HEK293 (cell line): Measurements from ENCODE around the gene ADH4.

Experiments used
- SP2 ChIP-seq: fragments of 450-650 bp; formaldehyde crosslinking; IDR thresholded peaks from 2 replicates; pipeline ENCODE4 v1.5.1; 2016; ENCODE audit warnings: missing biosample characterization, missing genetic modification characterization
- ZNF24 ChIP-seq: fragments of 450-650 bp; formaldehyde crosslinking; IDR thresholded peaks from 2 replicates; pipeline ENCODE4 v1.5.1; 2016; ENCODE audit warnings: missing biosample characterization, missing genetic modification characterization
- ZNF292 ChIP-seq: fragments of 450-650 bp; formaldehyde crosslinking; IDR thresholded peaks from 2 replicates; pipeline ENCODE4 v1.5.1; 2016; ENCODE audit warnings: low read depth, missing biosample characterization, missing genetic modification characterization, borderline replicate concordance
- ZNF335 ChIP-seq: fragments of 450-650 bp; formaldehyde crosslinking; conservative IDR thresholded peaks from 2 replicates; pipeline ENCODE4 v1.5.1; 2016; ENCODE audit warnings: missing biosample characterization, missing genetic modification characterization
- ZNF398 ChIP-seq: fragments of 450-650 bp; formaldehyde crosslinking; IDR thresholded peaks from 2 replicates; pipeline ENCODE4 v1.5.1; 2017; ENCODE audit warnings: missing biosample characterization, missing genetic modification characterization
- TF ChIP-seq, protein P1 (sequence below): fragments of 450-650 bp; formaldehyde crosslinking; IDR thresholded peaks from 2 replicates; pipeline ENCODE4 v1.5.1; 2016; ENCODE audit warnings: missing biosample characterization, missing genetic modification characterization
- TF ChIP-seq, protein P2 (sequence below): fragments of 450-650 bp; formaldehyde crosslinking; conservative IDR thresholded peaks from 2 replicates; pipeline ENCODE4 v1.5.1; 2016; ENCODE audit warnings: low read depth, missing biosample characterization, missing genetic modification characterization

- TF ChIP-seq ZNF335 (no peak), ZNF398 (tag by site-specific recombination) (no peak), SP2 (no peak), ZNF24 (tag by site-specific recombination) (no peak), ZNF292 (tag by site-specific recombination) (no peak)
- TF ChIP-seq, protein P1, sequence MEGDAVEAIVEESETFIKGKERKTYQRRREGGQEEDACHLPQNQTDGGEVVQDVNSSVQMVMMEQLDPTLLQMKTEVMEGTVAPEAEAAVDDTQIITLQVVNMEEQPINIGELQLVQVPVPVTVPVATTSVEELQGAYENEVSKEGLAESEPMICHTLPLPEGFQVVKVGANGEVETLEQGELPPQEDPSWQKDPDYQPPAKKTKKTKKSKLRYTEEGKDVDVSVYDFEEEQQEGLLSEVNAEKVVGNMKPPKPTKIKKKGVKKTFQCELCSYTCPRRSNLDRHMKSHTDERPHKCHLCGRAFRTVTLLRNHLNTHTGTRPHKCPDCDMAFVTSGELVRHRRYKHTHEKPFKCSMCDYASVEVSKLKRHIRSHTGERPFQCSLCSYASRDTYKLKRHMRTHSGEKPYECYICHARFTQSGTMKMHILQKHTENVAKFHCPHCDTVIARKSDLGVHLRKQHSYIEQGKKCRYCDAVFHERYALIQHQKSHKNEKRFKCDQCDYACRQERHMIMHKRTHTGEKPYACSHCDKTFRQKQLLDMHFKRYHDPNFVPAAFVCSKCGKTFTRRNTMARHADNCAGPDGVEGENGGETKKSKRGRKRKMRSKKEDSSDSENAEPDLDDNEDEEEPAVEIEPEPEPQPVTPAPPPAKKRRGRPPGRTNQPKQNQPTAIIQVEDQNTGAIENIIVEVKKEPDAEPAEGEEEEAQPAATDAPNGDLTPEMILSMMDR (tag by site-specific recombination) = no peak
- TF ChIP-seq, protein P2, sequence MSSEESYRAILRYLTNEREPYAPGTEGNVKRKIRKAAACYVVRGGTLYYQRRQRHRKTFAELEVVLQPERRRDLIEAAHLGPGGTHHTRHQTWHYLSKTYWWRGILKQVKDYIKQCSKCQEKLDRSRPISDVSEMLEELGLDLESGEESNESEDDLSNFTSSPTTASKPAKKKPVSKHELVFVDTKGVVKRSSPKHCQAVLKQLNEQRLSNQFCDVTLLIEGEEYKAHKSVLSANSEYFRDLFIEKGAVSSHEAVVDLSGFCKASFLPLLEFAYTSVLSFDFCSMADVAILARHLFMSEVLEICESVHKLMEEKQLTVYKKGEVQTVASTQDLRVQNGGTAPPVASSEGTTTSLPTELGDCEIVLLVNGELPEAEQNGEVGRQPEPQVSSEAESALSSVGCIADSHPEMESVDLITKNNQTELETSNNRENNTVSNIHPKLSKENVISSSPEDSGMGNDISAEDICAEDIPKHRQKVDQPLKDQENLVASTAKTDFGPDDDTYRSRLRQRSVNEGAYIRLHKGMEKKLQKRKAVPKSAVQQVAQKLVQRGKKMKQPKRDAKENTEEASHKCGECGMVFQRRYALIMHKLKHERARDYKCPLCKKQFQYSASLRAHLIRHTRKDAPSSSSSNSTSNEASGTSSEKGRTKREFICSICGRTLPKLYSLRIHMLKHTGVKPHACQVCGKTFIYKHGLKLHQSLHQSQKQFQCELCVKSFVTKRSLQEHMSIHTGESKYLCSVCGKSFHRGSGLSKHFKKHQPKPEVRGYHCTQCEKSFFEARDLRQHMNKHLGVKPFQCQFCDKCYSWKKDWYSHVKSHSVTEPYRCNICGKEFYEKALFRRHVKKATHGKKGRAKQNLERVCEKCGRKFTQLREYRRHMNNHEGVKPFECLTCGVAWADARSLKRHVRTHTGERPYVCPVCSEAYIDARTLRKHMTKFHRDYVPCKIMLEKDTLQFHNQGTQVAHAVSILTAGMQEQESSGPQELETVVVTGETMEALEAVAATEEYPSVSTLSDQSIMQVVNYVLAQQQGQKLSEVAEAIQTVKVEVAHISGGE (tag by site-specific recombination) = no peak
These were observed 53.4 kb downstream of the ADH4 start for GRCh38 chr4:99090481-99091215.
